Left ventricle myocardium inferior (tissue), 1 donor: ENCODE data around the gene SMG6. TPM values are rescaled to one million over a fixed set of nuclear protein-coding genes. Genes with fewer than 3 reads are reported as not detected.

Source experiments
- DNase-seq: peaks from one replicate; pipeline ENCODE4 v3.0.0-alpha.2; 2020
- H3K27ac ChIP-seq: fragments of 200-600 bp; replicated peaks from 2 replicates; pipeline ENCODE4 v1.8.0; 2021
- H3K27me3 ChIP-seq: fragments of 200-600 bp; 2 replicates; pipeline ENCODE4 v1.8.0; 2021; ENCODE audit warnings: low read depth
- H3K36me3 ChIP-seq: fragments of 200-600 bp; 2 replicates; pipeline ENCODE4 v1.8.0; 2021
- H3K4me1 ChIP-seq: fragments of 200-600 bp; 2 replicates; pipeline ENCODE4 v1.8.0; 2021
- H3K4me3 ChIP-seq: fragments of 200-600 bp; 2 replicates; pipeline ENCODE4 v1.8.0; 2021; ENCODE audit warnings: mild to moderate bottlenecking, moderate library complexity
- H3K9me3 ChIP-seq: fragments of 200-600 bp; replicated peaks from 2 replicates; pipeline ENCODE4 v1.8.0; 2021
- intact Hi-C: fragments of 100-400 bp; cut with micrococcal nuclease; formaldehyde crosslinking; loops from one replicate; pipeline ENCODE4 v1.11.0; 2022
- total RNA-seq: library from RNA; stranded (reverse); fragmentation: NEBNext Ultra II Directional; extraction: Animal tissue kit (Norgen Biotek cat#: 25700); gene quantifications from one replicate; pipeline ENCODE4 v1.2.1, GENCODE V29; 2021
- TF ChIP-seq, protein P1 (sequence below): fragments of 200-600 bp; IDR thresholded peaks from 2 replicates; pipeline ENCODE4 v1.8.0; 2021; ENCODE audit warnings: antibody characterized with exemption, mild to moderate bottlenecking, borderline replicate concordance
- donor health status: DM: no; HTN: yes; CAD: no; lungs with severe emphysema.

The SMG6 gene
- total RNA-seq, 1 donor from 2014 or later = 22.1 TPM

DNA sequence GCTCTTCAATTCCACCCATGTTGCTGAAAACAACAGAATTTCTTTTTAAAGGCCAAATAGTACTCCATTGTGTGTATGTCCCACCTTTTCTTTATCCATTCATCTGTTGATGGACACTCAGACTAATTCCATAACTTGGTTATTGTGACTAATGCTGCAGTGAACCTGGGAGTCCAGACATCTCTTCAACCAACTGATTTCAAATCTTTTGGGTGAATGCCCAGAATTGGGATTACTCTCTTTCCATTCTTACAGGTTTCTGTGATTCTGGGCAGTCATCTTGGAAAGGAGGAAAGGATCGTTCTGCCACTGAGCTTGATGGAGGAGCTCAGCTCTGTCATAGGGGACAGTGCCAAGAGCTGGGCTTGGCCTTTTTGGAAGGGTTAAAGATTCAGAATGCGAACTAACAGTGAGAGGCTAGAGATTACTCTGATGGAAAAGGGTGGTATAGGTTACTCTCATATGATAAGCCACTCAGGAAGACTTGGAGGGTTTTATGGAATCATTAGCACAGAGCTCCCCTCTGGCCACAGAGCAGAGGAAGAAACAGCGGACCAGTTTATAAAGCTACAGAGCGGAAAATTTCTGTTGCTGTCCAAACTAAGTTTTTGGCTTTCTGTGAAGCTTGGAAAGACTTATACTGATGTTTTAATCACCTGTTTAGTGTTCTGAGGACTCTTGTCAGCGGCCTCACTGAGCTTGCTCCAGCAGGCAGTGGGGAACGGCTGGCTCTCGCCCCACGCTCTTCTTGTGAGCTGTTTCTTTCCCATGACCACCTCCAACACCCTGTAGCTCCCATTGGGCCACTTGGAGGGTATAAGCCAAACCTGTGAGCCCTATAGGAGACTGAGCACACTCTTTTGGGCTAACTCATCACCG lies 200.4 kb downstream of the SMG6 start:
- Histone ChIP-seq H3K27me3 (no peaks in the 10 kb centered on the region), H3K36me3 (no peaks in the 10 kb centered on the region), H3K4me3 (no peak overlapping the region), H3K27ac (no peak overlapping the region), H3K4me1 (peaks cover 51% of the 10 kb centered on the region), H3K9me3 (no peaks in the 10 kb centered on the region)
- intact Hi-C loops = no loop called here
- DNase-seq = no peak
- TF ChIP-seq, protein P1, sequence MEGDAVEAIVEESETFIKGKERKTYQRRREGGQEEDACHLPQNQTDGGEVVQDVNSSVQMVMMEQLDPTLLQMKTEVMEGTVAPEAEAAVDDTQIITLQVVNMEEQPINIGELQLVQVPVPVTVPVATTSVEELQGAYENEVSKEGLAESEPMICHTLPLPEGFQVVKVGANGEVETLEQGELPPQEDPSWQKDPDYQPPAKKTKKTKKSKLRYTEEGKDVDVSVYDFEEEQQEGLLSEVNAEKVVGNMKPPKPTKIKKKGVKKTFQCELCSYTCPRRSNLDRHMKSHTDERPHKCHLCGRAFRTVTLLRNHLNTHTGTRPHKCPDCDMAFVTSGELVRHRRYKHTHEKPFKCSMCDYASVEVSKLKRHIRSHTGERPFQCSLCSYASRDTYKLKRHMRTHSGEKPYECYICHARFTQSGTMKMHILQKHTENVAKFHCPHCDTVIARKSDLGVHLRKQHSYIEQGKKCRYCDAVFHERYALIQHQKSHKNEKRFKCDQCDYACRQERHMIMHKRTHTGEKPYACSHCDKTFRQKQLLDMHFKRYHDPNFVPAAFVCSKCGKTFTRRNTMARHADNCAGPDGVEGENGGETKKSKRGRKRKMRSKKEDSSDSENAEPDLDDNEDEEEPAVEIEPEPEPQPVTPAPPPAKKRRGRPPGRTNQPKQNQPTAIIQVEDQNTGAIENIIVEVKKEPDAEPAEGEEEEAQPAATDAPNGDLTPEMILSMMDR = no peak

DNA sequence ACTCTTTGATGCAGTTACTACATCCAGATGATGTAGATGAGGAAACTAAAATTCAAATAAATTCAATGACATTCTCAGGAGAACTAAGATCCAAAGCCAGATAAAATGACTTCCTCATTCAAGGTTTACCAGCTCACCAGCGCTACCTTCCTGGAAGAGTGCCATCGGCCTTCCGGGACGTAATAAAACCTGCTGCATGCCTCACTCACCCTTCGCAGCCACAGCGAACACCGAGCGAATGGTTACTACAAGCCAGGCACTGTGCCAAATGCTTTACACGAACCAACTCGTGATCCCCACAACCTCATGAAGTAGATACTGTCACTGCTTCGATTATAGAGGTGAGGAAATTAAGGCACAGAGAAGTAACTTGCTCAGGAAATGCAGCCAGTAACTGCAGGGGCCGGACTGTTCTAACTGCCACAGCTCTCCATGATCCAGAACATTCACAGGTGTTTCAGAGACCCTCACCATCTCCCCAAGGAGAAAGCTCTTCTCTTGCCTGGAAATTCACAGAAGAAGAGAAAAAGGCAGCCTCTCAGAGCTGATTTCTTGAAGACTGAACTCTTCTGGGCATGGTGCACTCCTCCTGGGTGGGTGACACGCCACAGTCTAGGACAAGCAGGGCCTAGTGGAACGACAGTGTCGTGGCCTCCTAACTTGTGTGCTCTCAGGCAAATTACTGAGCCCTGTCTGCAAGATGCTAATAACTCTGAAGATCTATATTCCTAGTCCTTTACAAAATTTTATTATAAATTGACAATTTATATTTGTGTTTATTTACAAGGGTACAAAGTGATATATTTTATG lies 201.9 kb downstream of the SMG6 start:
- no peaks in the 10 kb centered on the region for H3K27me3 ChIP-seq
- DNase-seq = peak; percentile 31
- H3K9me3 ChIP-seq = no peaks in the 10 kb centered on the region
- H3K4me3 ChIP-seq = no peak overlapping the region
- H3K36me3 ChIP-seq = no peaks in the 10 kb centered on the region
- intact Hi-C loops = no loop called here
- H3K4me1 ChIP-seq = peaks cover 36% of the 10 kb centered on the region
- no peak overlapping the region for H3K27ac ChIP-seq
- TF ChIP-seq, protein P1 = no peak

DNA sequence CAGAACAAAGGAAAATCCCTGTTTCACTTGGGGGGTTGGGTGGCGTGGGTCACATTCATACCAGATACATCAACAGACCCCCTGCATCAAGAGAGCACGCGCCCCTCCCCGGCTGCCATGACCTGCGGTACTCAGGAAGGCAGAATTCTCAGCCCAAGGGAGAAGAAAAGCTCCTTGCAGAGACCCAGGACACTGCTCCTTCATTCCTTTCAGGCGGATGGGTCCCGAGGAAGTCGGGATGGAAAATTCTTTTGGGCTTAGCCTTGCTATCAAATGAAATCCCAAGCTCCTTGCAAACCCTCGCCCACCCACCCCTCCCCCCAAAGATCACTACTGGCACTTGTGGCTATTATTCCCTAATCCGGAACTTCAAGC lies 208.1 kb downstream of the SMG6 start:
- H3K4me3 ChIP-seq = no peak overlapping the region
- H3K27ac ChIP-seq = peak overlapping the region; percentile 93
- no peak for DNase-seq
- no peaks in the 10 kb centered on the region for H3K9me3 ChIP-seq
- H3K27me3 ChIP-seq = no peaks in the 10 kb centered on the region
- TF ChIP-seq, protein P1 = no peak
- H3K36me3 ChIP-seq = no peaks in the 10 kb centered on the region
- intact Hi-C loops = loop anchor here (10.0 kb wide), 2 partner anchors 79 to 139 kb away; no protein-coding TSS in a partner anchor
- H3K4me1 ChIP-seq = peaks cover 54% of the 10 kb centered on the region

DNA sequence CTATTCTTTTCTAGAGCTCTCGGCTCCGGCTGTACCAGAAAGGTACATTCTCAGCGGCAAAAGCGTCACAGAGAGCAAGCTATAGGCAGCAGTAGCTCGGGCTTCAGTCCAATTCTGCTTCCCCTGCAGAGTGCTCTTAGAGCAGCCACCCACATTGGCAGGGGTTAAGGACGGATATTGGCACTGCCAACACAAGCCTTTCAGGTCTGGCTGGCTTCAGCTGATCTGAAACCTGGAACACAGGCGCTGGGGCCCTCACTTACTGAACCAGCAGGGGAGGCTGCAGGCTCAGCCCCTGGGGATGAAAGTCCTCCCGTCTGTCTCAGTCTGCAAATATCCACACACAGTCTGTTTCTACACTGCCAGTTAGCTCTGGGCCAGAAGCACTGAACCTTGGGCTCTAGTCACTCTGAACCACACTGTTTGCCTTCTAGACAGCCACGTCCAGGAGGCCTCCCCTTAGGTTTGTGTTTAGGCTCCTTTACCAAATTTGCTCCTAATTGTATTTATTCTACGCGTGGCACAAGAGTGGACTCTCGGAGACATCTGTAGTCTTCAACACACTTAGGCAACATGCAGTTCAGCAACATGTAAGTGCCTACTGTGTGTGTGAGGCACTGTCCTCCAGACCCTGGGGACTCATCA lies 208.6 kb downstream of the SMG6 start:
- H3K36me3 ChIP-seq = no peaks in the 10 kb centered on the region
- H3K9me3 ChIP-seq = no peaks in the 10 kb centered on the region
- TF ChIP-seq, protein P1 = peak; percentile 87
- peaks cover 59% of the 10 kb centered on the region for H3K4me1 ChIP-seq
- intact Hi-C loops = loop anchor here (10.0 kb wide), 2 partner anchors 80 to 140 kb away; no protein-coding TSS in a partner anchor
- peak overlapping the region; percentile 93 for H3K27ac ChIP-seq
- no peaks in the 10 kb centered on the region for H3K27me3 ChIP-seq
- DNase-seq = peak; percentile 75
- H3K4me3 ChIP-seq = peak overlapping the region; percentile 7

DNA sequence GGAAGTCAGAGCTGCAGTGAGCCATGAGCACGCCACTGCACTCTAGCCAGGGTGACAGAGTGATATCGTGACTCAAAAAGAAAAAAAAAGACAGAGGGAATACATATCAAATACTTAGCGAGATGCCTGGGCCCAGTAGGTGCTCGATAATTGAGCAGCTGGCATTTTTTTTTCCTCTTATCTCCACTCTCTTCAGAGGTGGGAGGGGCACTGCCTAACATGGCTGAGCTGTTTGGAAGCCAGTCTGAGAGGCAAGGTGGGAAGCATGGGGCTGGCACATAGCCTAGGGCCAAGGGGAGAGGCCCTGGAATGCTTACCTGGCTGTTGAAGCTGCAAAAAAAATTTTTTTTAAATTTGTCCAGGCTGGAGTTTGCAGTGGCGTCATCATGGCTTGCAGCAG lies 210.2 kb downstream of the SMG6 start:
- no peaks in the 10 kb centered on the region for H3K27me3 ChIP-seq
- DNase-seq = no peak
- intact Hi-C loops = loop anchor here (10.0 kb wide), 2 partner anchors 81 to 141 kb away; no protein-coding TSS in a partner anchor
- no peak overlapping the region for H3K4me3 ChIP-seq
- TF ChIP-seq, protein P1 = no peak
- H3K36me3 ChIP-seq = no peaks in the 10 kb centered on the region
- H3K27ac ChIP-seq = peak overlapping the region; percentile 93
- H3K9me3 ChIP-seq = no peaks in the 10 kb centered on the region
- peaks cover 76% of the 10 kb centered on the region for H3K4me1 ChIP-seq
